Tibial nerve (tissue), 4 donors: Measurements from ENCODE around the gene PDSS2.

Source experiments
- EP300 ChIP-seq, 2 donors: sonication (generic); formaldehyde crosslinking; IDR thresholded peaks; one replicate each; pipeline ENCODE4 v1.6.1; 2017; ENCODE audit warnings: antibody characterized with exemption in 2 of 2, mild to moderate bottlenecking in 1 of 2
- POLR2A ChIP-seq, 2 donors: fragments of 450-650 bp; IDR thresholded peaks; one replicate each; pipeline ENCODE4 v1.6.1; 2017; ENCODE audit warnings: antibody characterized with exemption in 2 of 2, mild to moderate bottlenecking in 2 of 2, moderate library complexity in 2 of 2
- TF ChIP-seq, protein P1 (sequence below), 5 experiments: fragments of 200-600 bp in 3 of 5; fragments of 450-650 bp in 2 of 5; sonication (generic) in 3 of 5; IDR thresholded peaks; one replicate each; pipeline ENCODE4 v1.5.1; 2016 to 2019; ENCODE audit warnings: antibody characterized with exemption in 5 of 5, mild to moderate bottlenecking in 3 of 5, moderate library complexity in 2 of 5

DNA sequence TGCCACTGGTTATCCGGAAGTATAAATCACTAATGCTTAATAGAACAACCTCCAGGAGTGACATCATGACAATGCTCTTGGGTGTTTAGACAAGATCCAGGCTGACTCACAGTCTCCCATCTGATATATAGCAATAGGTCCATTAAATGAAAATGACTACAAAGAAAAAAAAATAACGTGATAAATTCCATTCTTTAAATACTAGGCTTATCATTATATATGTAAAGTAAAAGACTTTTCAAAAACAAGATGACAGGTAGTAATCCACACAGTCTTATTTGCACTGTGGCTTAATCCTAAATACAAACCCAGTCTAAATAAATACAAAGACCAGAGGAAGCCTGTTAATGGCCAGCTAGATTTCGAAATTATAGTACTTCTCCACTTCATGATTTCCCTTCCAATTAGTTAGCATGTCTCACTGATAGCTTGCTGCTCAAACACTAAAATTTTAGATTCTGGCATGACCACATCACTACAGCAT, 195.0 kb downstream of the PDSS2 start:
- TF ChIP-seq POLR2A (IDR thresholded peaks at IDR 0.05) (no peak), EP300 (IDR thresholded peaks at IDR 0.05) (no peak)
- TF ChIP-seq, protein P1, sequence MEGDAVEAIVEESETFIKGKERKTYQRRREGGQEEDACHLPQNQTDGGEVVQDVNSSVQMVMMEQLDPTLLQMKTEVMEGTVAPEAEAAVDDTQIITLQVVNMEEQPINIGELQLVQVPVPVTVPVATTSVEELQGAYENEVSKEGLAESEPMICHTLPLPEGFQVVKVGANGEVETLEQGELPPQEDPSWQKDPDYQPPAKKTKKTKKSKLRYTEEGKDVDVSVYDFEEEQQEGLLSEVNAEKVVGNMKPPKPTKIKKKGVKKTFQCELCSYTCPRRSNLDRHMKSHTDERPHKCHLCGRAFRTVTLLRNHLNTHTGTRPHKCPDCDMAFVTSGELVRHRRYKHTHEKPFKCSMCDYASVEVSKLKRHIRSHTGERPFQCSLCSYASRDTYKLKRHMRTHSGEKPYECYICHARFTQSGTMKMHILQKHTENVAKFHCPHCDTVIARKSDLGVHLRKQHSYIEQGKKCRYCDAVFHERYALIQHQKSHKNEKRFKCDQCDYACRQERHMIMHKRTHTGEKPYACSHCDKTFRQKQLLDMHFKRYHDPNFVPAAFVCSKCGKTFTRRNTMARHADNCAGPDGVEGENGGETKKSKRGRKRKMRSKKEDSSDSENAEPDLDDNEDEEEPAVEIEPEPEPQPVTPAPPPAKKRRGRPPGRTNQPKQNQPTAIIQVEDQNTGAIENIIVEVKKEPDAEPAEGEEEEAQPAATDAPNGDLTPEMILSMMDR (IDR thresholded peaks at IDR 0.05) = no peak
